Nucleus accumbens (tissue), 56 donors: ENCODE results near the gene NEUROD4.

Experiments used
- DNase-seq, 56 donors: peaks; one replicate each; lab custom pipeline; 2025; lab: John Stamatoyannopoulos, UW

Gene NEUROD4

DNA sequence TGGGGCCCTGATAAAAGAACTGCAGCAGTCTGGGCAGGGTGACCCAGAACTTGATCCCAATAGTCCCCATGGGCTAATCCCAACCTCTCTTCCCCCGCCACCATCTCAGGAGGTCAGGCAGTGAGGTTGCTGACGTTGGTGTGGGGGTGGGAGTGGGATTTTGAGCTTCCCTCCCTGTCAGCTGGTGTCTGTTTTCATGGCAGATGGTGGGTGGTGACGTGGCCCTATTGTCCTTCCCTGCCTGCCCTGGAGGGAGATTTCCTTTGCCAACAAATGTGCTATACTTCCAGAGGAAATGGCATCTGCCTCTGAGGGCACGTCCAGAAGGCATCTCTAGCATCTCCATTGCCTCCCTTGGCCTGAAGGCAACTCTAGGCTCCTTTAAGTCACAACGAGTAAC lies 37.7 kb downstream of the NEUROD4 start:
- DNase-seq = no peak

DNA sequence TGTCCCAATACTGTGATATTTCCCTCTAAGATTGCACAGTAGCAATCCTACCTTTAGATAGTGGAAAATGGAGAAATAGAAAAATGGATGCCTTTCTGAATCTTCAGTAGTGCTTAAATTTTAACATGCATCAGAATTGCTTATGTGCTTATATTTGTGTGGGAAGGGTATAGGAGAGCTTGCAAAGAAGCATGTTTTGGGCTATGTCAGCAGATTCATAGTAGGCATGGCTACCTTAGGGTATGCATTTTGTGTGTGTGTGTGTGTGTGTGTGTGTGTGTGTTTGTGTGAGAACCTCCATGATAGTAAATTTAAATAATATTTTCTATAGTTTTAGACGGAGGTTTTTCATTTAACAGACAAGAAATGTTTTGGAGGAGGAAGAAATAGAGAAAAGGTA lies 38.3 kb downstream of the NEUROD4 start:
- DNase-seq = no peak

DNA sequence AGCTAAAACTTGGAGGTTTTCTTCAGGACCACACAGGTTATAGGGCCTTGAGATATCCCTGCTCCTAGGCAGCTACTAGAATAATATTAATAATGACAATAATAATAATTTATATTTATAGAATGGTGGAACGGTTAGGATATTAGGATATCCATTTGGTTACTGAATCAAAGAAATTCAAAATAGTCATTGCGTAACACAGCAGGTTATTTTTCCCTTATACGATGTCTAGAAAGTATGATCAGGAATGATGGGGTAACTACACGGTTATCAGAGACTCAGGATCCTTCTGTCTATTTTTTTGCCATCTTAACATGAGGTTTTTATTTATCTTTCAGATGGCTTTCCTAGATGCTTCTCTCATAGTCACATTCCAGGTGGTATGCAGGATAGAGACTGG lies 39.0 kb downstream of the NEUROD4 start:
- DNase-seq = no peak

DNA sequence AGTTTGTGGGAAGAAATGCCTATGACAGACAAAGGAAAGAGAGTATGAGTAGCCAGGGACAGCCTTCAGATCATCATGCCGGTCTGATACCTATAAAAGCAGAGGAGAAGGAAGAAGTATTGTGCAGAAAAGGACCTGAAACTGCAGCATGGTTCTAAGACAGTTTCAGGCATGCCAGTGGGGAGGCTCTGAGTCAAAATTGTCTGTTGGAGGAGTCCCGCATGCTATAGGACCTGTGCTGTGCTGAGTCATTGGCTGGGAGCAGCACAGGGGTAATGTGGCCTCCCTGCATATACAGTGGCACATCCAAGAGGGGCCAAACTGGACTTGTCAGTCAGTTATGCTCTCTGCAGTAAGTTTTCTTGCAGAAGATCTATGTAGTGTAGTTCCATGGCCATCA lies 40.7 kb downstream of the NEUROD4 start:
- no peak for DNase-seq

DNA sequence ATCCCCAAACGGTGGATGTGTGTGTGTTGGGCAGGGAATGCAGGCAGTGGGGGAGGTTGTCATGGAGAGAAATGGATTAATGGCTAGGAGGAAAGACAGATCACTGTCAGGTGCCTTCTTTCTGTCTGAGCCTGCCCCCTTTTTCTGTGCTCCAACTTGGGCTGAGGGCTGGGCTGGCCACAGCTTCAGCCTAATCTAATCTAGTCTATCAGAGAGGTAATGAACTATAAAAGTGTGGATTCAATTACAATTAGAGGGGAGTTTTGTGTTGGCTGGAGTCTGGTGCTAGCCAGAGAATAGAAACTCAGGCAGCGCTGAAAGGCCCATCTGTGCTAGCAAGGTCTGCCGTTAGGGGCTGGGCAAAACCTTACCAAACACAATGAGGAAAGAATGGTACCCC lies 41.2 kb downstream of the NEUROD4 start:
- no peak for DNase-seq

DNA sequence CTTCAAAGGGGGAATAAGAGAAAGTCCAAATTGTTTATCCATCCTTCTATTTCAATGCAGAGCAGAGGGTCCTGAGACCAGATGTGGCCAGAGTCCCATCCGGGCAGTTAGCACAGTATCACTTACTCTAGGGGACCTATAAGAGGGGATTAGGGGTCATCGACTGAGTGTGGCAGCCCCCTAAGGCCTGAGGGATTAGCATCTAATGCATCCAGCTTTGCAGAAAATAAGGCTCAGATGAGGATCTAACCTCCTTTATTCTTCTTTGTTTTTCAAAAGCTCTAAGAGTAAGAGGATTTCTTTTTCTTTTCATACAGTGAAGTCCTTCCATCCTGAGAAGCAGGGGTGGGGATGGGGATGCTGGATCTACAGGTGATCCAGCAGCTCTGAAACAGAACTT lies 43.5 kb downstream of the NEUROD4 start:
- no peak for DNase-seq

DNA sequence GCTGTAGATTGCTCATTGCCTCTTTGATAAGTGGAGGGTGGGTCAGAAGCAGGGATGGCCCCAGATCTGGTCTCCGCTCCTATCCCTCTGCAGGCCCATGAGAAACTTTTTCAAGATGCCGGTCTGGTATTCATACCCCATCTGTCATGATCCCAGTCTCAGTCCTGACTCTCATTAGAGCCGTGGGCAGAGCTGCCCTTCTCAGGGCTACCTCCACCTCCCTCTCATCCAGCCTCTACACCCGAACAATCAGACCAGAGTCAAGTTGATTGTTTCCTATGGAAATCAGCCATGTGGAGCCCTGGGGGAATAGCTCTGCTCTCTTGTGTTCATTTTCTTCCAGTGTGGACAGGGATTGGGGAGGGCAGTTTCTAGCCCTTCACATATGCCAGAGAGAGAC lies 45.8 kb downstream of the NEUROD4 start:
- no peak for DNase-seq

DNA sequence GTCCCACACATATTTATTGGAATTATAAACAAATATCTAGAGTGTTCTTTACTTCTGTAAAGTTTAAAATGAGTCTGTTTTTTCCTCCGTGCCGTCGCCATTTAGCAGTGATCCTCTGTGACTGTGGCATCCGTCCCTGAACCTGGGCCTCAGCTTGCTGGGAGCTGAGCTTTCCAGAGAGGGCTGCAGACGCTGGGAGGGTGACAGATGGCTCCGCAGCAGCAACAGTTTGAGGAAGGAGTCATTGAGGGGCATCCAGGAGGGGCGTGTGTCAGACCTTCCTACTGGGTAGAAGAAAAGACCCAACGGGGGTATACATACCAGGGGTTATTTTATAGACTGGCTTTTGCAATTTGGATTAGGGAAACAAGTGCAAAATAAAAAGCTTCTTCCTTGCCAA lies 47.9 kb downstream of the NEUROD4 start:
- DNase-seq = no peak

DNA sequence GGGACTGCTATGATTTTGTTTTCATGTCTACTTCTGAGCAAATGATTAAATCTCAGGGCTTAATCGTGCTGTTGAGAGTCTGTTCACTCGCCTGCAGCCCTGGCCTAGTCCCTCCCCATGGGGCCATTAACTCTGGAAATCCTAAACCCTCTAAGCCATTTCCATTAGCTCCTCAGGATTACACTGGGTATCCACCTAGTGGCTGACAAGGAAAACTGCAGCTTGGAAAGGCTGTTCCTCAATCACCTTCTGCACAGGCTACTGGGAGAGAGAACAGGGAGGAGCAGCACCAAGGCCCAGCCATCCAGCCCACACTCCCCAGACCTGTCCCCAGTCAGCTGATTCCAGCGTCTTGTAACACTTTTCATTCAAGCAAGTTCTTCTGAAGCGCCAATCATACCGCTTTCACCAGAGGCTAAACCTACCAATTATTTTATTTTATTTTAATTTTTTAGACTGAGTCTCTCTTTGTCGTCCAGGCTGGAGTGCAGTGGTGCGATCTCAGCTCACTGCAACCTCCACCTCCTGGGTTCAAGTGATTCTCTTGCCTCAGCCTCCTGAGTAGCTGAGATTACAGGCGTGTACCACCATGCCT lies 48.7 kb downstream of the NEUROD4 start:
- DNase-seq = peak in 5 of 56 donors; percentile 2 to 18 (median 8)

DNA sequence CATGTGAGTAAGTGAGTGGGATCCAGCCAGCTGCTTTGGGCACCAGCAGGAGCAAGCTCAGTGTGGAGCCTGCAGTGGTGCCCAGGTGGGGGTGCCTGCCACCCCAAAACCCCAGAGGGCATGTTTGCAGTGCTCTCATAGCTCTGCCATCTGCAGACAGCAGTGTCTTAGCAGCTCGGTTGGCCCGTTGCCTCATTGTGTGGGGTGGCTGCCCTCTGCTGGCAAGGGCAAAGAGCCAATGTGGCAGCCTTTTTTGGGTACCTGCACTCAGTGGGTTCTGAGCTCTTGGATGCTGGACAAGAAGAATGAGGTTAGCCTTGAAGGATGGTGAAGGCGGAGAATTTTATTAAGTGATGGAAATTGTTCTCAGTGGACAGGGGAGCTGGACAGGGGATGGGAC lies 52.3 kb downstream of the NEUROD4 start:
- peak in 40 of 56 donors; percentile 11 to 75 (median 30) for DNase-seq

DNA sequence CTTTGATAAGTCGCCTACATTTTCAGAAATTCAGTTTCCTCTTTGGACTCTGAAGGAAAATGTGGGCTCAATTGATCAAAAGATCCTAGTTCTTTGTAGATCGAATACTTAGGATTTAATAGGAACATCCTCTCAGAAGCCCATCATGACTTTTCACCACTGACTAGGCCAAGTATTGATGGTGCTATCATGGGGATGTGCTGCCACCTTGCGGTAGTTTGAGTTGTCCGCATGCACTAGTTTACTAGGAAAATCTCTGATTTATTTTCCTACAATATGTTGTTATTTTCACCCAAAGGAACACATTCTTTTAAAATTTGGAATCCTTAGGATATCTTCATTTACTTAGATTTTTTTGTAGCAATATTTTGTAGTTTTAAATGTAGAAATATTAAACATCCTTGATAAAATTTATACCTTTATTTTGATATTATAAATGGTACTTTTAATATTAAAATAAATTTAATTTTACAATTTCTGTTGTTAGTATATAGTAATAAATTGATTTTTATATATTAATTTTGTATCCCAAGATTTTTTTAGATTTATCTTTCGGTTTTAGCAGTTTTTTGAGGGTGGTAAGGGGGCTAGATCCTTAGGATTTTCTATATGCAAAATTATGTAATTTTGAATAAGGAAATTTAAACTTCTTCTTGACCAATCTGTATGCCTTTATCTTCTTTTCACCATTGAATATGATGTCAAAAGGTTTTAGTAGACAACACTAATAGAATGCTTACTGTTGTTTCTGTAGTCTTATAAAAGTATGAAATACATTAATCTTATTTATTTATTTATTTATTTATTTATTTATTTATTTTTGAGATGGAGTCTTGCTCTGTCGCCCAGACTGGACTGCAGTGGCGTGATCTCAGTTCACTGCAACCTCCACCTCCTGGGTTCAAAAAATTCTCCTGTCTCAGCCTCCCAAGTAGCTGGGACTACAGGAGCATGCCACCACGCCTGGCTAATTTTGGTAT lies 53.6 kb downstream of the NEUROD4 start:
- DNase-seq = peak in 44 of 56 donors; percentile 2 to 89 (median 50)

DNA sequence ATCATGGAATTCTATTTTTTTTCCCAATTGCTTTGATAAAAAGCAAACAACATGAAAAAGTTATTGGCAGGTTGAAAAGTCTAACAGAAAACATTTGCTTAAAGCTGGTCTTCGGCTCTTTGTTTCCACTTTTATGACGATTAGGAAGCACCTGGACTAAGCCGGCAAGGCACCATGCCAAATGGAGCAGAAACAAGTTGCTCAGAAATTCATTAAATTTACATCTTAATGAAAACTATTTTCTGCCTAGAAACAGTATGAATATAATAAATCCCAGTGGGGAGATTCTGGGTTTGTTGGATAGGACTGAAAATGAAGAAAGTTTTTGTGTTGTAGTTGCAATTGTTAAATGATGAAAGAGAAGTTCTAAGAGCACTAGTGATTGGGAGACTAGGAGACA lies 55.0 kb downstream of the NEUROD4 start:
- no peak for DNase-seq
